Fibroblast of lung (primary cell): Measurements from ENCODE around the gene ZSWIM1. TPM values are rescaled to one million over a fixed set of nuclear protein-coding genes. Genes with fewer than 3 reads are reported as not detected.

Experiments used
- DNase-seq, 2 donors: peaks; one replicate each; pipeline versions ENCODE4 v3.0.0 to v3.0.0-alpha.2; 2010; ENCODE audit warnings: low read depth in 2 of 2
- H2AFZ ChIP-seq: 2 replicates; pipeline ENCODE4 v1.5.1; 2012; ENCODE audit warnings: low read length, control low read depth, inconsistent platforms
- H3K27ac ChIP-seq: 2 replicates; pipeline ENCODE4 v1.5.1; 2011; ENCODE audit warnings: low read length, control low read depth; ENCODE audit not compliant: insufficient read depth
- H3K27me3 ChIP-seq: 2 replicates; pipeline ENCODE4 v1.5.1; 2011; ENCODE audit warnings: mild to moderate bottlenecking, low read length; ENCODE audit not compliant: control insufficient read depth, insufficient read depth
- H3K36me3 ChIP-seq: 2 replicates; pipeline ENCODE4 v1.5.1; 2011; ENCODE audit warnings: low read length; ENCODE audit not compliant: control insufficient read depth, insufficient read depth
- H3K4me1 ChIP-seq: 2 replicates; pipeline ENCODE4 v1.5.1; 2011; ENCODE audit warnings: low read length; ENCODE audit not compliant: control insufficient read depth, insufficient read depth; ENCODE audit errors: extremely low read depth
- H3K4me2 ChIP-seq: 2 replicates; pipeline ENCODE4 v1.5.1; 2011; ENCODE audit warnings: low read length, control low read depth; ENCODE audit not compliant: insufficient read depth; ENCODE audit errors: extremely low read depth
- H3K4me3 ChIP-seq, 4 experiments: fragments of 200-600 bp in 1 of 4; sonication (generic) in 1 of 4; replicated peaks in 1 of 4; 2 replicates each; pipeline ENCODE4 v1.5.1; 2011 to 2016; ENCODE audit warnings: low read length in 4 of 4, low read depth in 3 of 4, mild to moderate bottlenecking in 3 of 4, control low read depth in 2 of 4, inconsistent platforms in 1 of 4, mixed read lengths in 1 of 4; ENCODE audit not compliant: insufficient read depth in 1 of 4; ENCODE audit errors: control extremely low read depth in 1 of 4
- H3K79me2 ChIP-seq: 2 replicates; pipeline ENCODE4 v1.5.1; 2012; ENCODE audit warnings: mild to moderate bottlenecking, low read length, inconsistent platforms; ENCODE audit not compliant: control insufficient read depth, insufficient read depth
- H3K9ac ChIP-seq: 2 replicates; pipeline ENCODE4 v1.5.1; 2011; ENCODE audit warnings: mild to moderate bottlenecking, low read length, control low read depth; ENCODE audit not compliant: insufficient read depth
- H3K9me3 ChIP-seq: 2 replicates; pipeline ENCODE4 v1.5.1; 2012; ENCODE audit warnings: low read depth, low read length; ENCODE audit not compliant: control insufficient read depth, insufficient read depth
- H4K20me1 ChIP-seq: 2 replicates; pipeline ENCODE4 v1.5.1; 2011; ENCODE audit warnings: low read length; ENCODE audit not compliant: control insufficient read depth, insufficient read depth; ENCODE audit errors: extremely low read depth
- EZH2 ChIP-seq: IDR thresholded peaks from 2 replicates; pipeline ENCODE4 v1.5.1; 2012; ENCODE audit warnings: low read length, control low read depth, mild to moderate bottlenecking; ENCODE audit errors: missing control alignments
- polyA plus RNA-seq, 2 donors: library from polyadenylated mRNA; depleted of rRNA in 1 of 2; stranded (reverse) in 1 of 2; unstranded in 1 of 2; fragments of >200 nt; gene quantifications; 2 replicates each; pipeline ENCODE4 v1.2.1, GENCODE V29; 2011 to 2012; ENCODE audit warnings: missing spikeins in 1 of 2
- total RNA-seq: library from RNA; depleted of rRNA; stranded (reverse); fragments of >200 nt; gene quantifications from 2 replicates; pipeline ENCODE4 v1.2.1, GENCODE V29; 2014
- TF ChIP-seq, protein P1 (sequence below), 2 donors: IDR thresholded peaks in 1 of 2; conservative IDR thresholded peaks in 1 of 2; 1 replicate in 1 of 2; 2 replicates in 1 of 2; pipeline ENCODE4 v1.5.1; 2011 to 2012; ENCODE audit warnings: low read length in 2 of 2, control low read depth in 1 of 2, inconsistent platforms in 1 of 2, low read depth in 1 of 2, mild to moderate bottlenecking in 1 of 2

Gene ZSWIM1
- total and polyA plus RNA-seq, 2 donors (not counting 1 experiment from before 2014, with no cell fraction given) = 3.4 to 4.5 TPM

DNA sequence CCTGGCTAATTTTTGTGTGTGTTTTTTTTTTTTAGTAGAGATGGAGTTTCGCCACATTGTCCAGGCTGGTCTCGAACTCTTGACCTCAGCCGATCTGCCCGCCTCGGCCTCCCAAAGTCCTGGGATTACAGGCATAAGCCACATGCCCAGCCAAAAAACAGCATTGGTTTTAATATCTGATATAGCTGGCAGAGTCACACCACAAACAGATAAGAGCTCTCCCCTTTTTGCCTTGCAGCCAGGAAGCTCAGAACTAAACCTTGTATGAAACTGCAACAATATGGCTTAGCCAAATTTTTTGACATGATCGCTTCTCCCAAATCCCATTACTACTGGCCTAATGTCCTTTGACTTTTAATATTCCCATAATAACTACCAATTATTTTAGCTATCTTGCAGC, 28.7 kb upstream of the ZSWIM1 start:
- no peak overlapping the region for H3K27ac ChIP-seq
- H4K20me1 ChIP-seq = no peaks in the 10 kb centered on the region
- no peaks in the 10 kb centered on the region for H3K27me3 ChIP-seq
- H3K4me2 ChIP-seq = no peak overlapping the region
- DNase-seq = no peak
- H3K79me2 ChIP-seq = peaks cover 19% of the 10 kb centered on the region
- H3K9ac ChIP-seq = no peak overlapping the region
- H3K4me1 ChIP-seq = peaks cover 2% of the 10 kb centered on the region
- TF ChIP-seq, protein P1, sequence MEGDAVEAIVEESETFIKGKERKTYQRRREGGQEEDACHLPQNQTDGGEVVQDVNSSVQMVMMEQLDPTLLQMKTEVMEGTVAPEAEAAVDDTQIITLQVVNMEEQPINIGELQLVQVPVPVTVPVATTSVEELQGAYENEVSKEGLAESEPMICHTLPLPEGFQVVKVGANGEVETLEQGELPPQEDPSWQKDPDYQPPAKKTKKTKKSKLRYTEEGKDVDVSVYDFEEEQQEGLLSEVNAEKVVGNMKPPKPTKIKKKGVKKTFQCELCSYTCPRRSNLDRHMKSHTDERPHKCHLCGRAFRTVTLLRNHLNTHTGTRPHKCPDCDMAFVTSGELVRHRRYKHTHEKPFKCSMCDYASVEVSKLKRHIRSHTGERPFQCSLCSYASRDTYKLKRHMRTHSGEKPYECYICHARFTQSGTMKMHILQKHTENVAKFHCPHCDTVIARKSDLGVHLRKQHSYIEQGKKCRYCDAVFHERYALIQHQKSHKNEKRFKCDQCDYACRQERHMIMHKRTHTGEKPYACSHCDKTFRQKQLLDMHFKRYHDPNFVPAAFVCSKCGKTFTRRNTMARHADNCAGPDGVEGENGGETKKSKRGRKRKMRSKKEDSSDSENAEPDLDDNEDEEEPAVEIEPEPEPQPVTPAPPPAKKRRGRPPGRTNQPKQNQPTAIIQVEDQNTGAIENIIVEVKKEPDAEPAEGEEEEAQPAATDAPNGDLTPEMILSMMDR (conservative IDR thresholded peaks at IDR 0.05 in 1 of 2, IDR thresholded peaks at IDR 0.05 in 1 of 2; ENCODE audit: low read depth in 1 of 2, low read length in 2 of 2) = no peak
- no peak for TF ChIP-seq EZH2
- no peak overlapping the region for H3K4me3 ChIP-seq
- H3K9me3 ChIP-seq = no peaks in the 10 kb centered on the region
- H3K36me3 ChIP-seq = peaks cover 6% of the 10 kb centered on the region
- H2AFZ ChIP-seq = no peak overlapping the region

DNA sequence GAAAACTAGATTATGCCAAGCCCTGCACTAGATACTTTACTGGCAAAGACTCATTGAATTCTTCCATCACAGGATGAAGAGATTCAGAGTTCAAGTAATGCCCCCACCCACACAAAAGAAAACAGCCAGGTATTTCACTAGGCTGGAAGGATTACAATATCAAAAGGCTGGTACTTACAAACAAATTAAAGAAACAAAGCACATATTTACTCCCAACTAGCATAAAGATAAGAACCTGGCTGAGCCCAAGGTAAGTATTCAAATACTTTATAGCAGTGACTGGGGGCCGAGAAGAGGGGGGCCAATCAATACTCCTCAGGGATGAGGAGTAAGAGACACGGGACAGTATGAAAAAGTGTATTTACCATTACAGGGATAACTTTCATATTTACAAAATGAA, 27.5 kb upstream of the ZSWIM1 start:
- Histone ChIP-seq H2AFZ (no peak overlapping the region), H3K9ac (no peak overlapping the region), H3K36me3 (peaks cover 3% of the 10 kb centered on the region), H3K4me1 (peaks cover 2% of the 10 kb centered on the region), H3K9me3 (no peaks in the 10 kb centered on the region), H3K4me2 (no peak overlapping the region), H4K20me1 (no peaks in the 10 kb centered on the region), H3K79me2 (peaks cover 19% of the 10 kb centered on the region), H3K27me3 (no peaks in the 10 kb centered on the region), H3K27ac (no peak overlapping the region), H3K4me3 (no peak overlapping the region)
- TF ChIP-seq EZH2 = no peak
- TF ChIP-seq, protein P1 (conservative IDR thresholded peaks at IDR 0.05 in 1 of 2, IDR thresholded peaks at IDR 0.05 in 1 of 2; ENCODE audit: low read depth in 1 of 2, low read length in 2 of 2) = no peak
- DNase-seq = no peak

DNA sequence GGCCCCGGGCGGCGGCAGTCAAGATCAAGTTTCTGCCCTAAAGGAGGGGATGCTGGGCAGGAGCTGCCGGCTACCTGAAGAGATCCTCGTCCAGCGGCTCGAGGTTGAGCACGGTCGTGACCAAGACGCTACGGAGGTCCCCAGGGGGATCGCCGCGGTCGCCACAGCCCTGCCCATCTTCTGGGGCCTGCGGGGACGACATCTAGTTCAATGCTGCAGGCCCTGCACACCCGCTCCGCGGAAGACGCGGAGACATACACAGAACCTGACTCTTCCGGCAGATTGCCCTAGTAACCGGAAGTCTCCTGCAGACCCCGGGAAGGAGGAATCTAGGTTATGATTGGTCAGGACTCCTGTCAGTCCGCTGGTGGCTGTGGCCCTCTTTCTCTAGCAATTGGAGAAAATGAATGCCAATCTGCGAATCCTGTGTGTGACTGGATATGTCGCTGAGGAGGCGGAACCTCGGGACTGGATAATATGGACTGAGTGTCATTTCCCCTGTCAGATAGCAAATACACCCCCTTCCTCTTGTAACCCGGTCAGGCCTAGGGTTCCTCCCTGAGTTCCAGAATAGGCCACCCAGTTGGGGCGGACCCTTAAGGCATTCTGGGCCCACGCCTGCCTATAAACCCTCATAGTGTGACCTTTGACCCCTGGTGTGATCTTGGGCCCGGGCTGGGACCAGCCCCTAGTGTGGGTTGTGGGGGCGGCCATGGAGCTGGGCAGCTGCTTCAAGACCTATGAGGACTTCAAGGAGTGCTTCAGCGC, 23.7 kb upstream of the ZSWIM1 start, which contains the start of the genes ACOT8 and ZSWIM3:
Gene ACOT8, minus strand, starts transcription at position 279 of the 768 bp plus-strand sequence. Its CDS starts 77 bp downstream, at position 202.
Gene ZSWIM3, plus strand, starts transcription at position 501 of the 768 bp plus-strand sequence. Its CDS starts 212 bp downstream, at position 713.
- Histone ChIP-seq H3K9ac (peak within 1 kb of the TSS; percentile 74), H3K27ac (peak within 1 kb of the TSS; percentile 73), H2AFZ (peak within 1 kb of the TSS; percentile 84), H3K4me3 (peak within 1 kb of the TSS; percentile 83 to 86 (median 86)), H3K4me1 (peaks cover 2% of the 10 kb centered on the region), H3K4me2 (peak within 1 kb of the TSS; percentile 88), H3K36me3 (peaks cover 3% of the 10 kb centered on the region), H4K20me1 (no peaks in the 10 kb centered on the region), H3K27me3 (no peaks in the 10 kb centered on the region), H3K79me2 (peaks cover 19% of the 10 kb centered on the region), H3K9me3 (no peaks in the 10 kb centered on the region)
- TF ChIP-seq EZH2 = no peak
- TF ChIP-seq, protein P1 (conservative IDR thresholded peaks at IDR 0.05 in 1 of 2, IDR thresholded peaks at IDR 0.05 in 1 of 2; ENCODE audit: low read depth in 1 of 2, low read length in 2 of 2) = no peak
- peak; percentile 100 for DNase-seq
